Bone marrow (tissue), 2 donors: Measurements from ENCODE around the gene EFL1.
A peak's percentile ranks its signal among the peaks of the same experiment; 100 is the strongest.

Source experiments
- DNase-seq, 2 donors: peaks; one replicate each; lab custom pipeline; 2025; lab: John Stamatoyannopoulos, UW

Gene EFL1

DNA sequence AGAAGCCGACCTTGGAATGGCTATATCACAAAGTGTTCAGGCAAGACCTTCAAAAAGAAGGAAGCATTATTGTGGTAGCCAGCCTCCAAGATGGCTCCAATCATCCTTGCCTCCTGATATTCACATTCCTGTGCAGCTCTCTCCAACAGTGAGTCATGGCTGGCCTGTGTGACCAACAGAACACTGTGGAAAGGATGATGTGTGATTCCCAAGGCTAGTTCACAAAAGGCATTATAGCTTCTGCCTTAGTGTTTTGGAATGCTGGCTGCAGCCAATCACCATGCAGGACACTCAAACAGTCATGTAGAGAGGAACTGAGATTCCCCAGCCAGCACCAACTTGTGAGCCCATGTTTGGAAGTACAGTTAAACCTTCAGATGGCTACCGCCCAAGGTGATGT lies 102.6 kb downstream of the EFL1 start:
- no peak for DNase-seq

GRCh38 chr15:82158811-82159210 lies 103.7 kb downstream of the EFL1 start:
- DNase-seq: no peak

DNA sequence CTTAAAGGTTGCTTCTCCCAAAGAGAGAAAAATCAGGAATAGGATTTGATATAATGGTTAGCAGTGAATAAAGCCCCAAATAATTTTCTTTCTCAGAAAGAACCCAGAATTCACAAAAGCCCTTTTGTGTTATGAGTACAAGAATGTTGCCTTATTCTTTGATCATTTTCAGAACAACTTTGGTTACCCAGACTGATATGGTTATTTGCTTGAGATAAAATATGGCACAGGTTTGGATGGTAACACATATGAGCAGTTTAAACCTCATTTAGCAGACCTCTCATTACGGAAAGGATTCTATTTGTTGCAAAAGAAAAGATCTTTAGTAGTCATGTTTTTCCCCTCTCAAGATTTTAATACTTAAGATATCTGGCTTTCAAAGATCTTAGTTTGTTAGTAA lies 111.9 kb downstream of the EFL1 start:
- DNase-seq: no peak

DNA sequence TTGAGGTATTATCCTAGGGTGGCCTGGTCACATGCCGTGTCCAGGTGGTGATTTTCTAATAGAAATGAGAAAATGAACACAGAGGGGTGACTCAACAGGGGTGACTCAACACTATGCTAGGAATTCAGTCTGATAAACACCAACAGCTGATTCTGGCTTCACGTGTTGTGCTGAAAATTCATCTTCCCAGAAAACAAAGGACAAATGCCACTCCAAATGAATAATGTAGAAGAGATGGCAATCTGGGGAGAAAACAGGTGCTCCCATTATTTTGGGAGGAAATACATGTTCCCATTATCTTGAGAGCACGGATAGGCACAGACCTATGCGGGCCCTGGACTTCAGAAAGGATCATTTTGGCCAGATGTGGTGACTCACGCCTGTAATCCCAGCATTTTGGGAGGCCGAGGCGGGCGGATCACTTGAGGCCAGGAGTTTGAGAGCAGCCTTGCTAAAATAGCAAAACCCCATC lies 115.5 kb downstream of the EFL1 start:
- DNase-seq: no peak

- no peak for DNase-seq
Measured at GRCh38 chr15:82146576-82146975, 116.0 kb downstream of the EFL1 start.

DNA sequence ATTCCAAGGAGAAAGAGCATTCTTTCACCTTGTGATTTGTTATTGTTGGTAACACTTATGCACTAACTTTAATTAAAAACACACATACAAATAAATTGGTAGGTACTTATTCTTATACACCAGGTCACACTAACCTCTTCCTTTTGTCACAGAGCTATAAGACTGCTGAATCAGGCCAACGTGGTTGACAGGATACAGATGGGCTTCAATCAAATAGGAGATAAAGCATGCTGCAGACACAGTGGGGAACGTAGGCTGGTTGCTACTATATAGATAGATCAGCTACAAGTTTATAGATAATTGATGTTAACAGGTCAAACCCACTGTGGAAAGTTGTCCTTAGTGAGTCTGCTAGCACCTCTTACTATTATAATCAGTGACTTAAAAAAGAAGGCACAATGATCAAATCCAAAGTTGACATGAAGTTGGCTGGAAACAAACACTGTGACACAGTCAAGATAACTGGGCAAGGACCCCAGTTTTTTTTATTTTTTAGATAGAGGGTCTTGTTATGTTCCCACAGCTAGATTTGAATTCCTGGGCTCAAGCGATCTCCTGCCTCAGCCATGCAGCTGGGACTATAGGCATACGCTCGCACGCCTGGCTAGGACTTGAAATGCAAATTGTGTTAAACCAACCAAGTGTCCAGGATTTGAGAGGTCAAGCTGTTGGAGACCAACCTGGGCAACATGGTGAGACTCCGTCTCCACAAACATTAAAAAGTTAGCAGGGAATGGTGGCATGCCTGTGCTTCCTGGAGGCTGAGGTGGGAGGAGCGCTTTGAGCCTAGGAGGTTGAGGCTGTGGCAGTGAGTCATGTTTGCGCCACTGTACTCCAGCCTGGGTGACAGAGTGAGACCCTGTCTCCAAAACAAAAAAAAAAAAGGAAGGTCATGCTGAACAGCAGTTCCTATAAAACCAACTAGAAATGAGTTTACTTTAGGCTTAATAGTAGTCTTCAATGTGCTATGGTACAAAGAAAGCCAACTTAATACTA lies 118.8 kb downstream of the EFL1 start:
- DNase-seq: peak in 1 of 2 donors; percentile 40

DNA sequence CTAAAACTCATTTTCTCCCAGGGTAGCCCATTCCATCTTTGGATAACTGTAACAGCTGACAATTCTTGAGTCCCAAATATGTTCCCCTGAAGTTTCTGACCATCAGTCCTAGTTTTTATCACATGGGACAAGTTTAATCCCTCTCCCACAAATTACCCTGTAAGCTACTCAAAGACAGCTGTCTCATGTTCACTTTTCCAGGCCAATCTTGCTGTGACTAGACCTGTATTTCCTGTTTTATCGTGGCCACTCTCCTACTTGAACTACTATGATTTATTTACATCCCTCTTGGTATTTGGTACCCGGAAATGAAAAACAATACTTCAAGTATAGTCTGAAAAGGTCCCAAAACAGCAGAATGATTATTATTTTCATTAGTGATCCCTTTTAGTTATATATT lies 121.6 kb downstream of the EFL1 start:
- no peak for DNase-seq

- DNase-seq: peak in 1 of 2 donors; percentile 7
Measured at GRCh38 chr15:82139823-82140268, 122.7 kb downstream of the EFL1 start.

DNA sequence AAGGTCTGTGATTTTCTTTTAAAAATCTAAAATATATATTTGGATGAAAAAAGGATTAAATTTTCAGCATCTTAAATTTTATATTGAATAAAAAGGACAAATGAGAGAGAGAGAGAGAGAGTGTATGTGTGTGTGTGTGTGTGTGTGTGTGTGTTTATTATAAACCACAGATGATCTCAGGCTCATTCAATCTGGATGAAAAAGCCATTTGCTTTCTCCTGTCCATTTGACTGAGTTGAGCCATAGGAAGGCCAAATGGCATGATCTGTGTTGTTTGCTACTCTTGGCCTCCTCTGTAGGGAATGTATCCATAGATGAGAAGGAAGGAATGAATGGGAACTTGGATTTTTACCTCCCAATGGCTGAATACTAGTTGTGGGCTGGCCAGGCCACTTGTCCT lies 124.2 kb downstream of the EFL1 start:
- no peak for DNase-seq

DNA sequence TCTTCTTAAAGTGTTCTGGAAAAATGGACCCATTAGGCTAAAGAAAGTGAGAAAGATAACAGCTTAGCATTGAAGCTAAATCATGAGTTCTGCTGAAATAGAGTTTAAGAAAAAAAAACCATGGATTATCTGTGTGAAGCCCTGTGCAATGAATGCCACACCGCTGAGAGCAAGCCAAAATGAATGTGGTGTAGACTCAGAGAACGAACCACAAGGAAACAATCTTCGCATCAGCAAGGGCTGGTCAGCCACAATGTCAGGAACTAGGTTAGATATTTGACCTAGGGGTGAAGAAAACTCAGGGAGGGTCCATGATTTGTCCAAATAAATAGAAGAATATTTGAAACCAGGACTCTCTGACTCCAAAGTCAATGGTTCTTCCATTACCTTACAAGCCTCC lies 125.3 kb downstream of the EFL1 start:
- no peak for DNase-seq

- DNase-seq: no peak
Measured at GRCh38 chr15:82136120-82136519, 126.4 kb downstream of the EFL1 start.

DNA sequence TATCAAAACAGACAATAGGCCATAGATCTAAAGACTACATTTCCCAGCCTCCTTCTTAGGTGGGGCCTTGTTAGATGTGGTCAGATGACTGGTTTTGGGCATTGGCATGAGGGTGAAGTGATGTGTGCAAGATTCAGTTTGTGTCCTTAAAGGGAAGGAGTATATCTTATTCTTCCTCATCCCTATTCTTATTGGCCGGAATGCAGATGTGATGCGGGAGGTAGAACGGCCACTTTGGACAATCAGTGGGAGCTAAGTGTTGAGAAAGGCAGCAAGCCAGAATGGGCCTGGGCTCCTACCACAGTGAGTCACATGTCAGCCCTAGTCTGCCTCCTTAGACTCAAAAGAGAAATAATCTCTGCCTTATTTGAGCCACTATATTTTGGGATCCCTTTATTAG lies 126.9 kb downstream of the EFL1 start:
- no peak for DNase-seq

- no peak for DNase-seq
Measured at GRCh38 chr15:82134461-82134860, 128.1 kb downstream of the EFL1 start.

DNA sequence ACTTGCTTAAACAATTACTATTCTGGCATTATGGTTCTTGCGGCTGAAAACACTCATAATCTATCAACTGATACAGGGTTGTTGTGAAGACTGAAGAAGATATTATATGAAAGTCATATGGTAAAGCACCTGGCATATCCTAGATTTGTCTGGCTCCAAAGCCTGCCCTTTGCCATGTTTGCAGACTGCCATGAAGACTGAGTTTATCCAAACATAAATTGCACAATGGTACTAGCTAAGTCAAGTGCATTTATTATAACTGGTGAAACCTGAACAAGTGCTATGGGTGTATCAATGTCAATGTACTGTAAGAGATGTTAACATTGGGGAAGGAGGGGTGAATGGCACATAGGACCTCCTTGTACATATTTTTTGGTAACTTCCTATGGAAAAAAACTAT lies 129.3 kb downstream of the EFL1 start:
- DNase-seq: no peak

DNA sequence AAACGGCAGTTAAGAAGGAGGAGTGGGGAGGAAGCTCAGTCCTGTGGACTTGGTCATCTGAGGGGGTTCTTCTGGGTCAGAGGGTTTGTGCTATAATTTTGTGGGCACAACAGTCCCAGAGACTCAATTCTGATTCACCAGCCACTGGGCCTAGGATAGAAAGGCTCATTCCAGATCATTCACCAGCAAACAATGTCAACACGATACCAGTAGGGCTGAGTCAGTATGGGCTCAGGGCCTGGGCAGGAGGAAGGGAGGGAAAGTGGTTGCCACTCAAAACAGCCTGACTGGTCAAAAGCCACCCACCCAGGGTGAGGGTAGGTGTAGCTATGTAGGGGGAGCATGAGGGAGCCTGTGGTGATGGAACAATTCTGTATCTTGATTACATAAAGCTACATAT lies 129.8 kb downstream of the EFL1 start:
- no peak for DNase-seq

DNA sequence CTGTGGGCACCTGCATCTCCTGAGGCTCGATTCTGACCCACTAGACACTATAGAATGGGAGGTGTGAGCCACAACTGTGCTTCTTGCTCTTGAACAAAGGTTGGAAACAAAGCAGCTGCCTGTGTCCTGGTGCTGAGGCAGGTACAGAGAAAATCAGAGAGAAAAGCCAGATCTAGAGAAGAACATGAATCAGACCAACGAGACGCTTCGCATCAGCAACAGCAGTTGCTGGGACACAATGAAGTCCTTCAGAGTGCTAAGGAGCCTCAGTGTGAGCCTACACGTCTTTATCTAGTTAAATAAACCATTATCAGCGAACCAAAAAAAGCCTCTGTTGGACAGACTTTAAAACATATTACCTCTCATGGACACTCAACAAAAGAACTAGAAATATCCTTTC lies 130.4 kb downstream of the EFL1 start:
- DNase-seq: no peak

- DNase-seq: no peak
Measured at GRCh38 chr15:82130248-82130647, 132.3 kb downstream of the EFL1 start.

DNA sequence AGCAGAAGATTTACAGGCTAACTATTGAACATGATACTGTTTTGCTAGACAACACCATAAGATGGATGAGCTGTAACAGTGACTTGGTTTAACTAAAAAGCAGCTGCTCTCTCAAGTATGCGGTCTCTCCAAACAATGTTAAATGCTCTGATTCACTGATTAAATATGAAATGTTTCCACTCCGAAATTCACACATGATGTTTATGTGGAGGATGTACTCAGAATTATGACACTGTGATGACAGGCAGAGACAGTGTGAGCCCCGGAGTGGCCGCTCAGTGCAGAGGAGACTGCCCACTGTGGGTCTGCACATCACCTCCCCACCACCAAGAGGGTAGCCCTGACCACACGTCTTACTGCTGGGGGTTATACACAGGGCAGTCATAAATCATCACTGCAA lies 132.8 kb downstream of the EFL1 start:
- DNase-seq: no peak

DNA sequence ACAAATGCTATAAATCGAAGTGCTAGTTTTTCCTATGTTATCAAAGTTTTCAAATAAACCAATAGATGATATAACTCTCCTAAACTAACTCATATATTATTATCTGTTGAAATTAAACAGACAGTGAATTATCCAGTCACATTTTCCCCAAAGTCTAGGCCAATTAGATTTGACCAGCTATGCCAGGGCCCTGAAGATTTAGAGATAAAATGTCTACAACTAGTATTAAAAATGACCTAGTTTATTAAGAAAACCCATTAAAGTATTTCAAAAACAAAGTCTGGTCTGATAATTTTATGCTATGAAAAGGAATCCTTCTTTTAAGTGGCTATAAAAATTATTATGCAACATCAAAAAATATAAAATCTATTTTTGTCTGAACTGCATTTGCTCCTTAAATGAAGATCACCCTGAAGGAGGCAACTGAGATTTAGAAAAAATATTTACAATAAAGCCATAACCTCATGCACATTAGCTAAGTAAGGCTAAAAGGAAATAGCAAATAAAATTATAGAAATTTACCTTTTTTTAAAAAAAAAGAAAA lies 133.3 kb downstream of the EFL1 start:
- no peak for DNase-seq

- DNase-seq: peak in 1 of 2 donors; percentile 35
Measured at GRCh38 chr15:82128401-82129148, 134.0 kb downstream of the EFL1 start.

- DNase-seq: no peak
Measured at GRCh38 chr15:82127581-82127980, 135.0 kb downstream of the EFL1 start.

DNA sequence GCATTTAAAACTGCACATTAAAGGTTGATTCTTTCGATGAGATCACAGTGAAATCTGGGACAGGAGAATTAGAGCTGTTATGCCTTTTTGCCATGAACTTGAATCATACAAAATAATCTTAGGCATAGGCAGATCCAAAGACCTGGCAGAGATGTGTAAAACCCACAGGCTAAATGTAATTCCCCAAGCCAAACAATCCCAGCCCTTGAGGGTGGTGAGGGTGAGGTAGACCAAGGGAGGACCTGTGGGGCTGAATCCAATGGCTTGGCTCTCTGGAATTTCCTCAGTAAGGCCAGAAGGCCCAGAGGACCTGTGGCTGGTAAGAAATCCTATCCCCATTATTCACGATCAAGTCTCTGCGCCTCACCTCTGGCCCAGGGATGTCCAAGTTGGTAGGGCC lies 136.2 kb downstream of the EFL1 start:
- no peak for DNase-seq
